Measurements from ENCODE around the gene PRXL2B.

PRXL2B gene

GRCh38 chr1:2638466-2639115 lies 52.0 kb downstream of the PRXL2B start:
- DNase-seq, result no peak

- DNase-seq, result no peak
These were observed 52.6 kb downstream of the PRXL2B start for GRCh38 chr1:2639203-2639602.

GRCh38 chr1:2639607-2640521 lies 53.3 kb downstream of the PRXL2B start:
- no peak for DNase-seq

- DNase-seq, result no peak
These were observed 54.0 kb downstream of the PRXL2B start for GRCh38 chr1:2640626-2641025.
